Stimulated activated CD8-positive, alpha-beta memory T cell treated with anti-CD3 and anti-CD28 coated beads, Interleukin-2, amount 100 ng/mL, for 48 hours (primary cell): Measurements from ENCODE around the gene GALNT9.
"Not testable (repeated sequence)": the region's sequence is repeated elsewhere in the genome, so short reads cannot be mapped to it uniquely, and the experiment has no call there.

Source experiments
- DNase-seq, 2 donors: peaks; one replicate each; pipeline ENCODE4 v3.0.0-alpha.2; 2020; ENCODE audit warnings: low read depth in 2 of 2

Gene GALNT9

DNA sequence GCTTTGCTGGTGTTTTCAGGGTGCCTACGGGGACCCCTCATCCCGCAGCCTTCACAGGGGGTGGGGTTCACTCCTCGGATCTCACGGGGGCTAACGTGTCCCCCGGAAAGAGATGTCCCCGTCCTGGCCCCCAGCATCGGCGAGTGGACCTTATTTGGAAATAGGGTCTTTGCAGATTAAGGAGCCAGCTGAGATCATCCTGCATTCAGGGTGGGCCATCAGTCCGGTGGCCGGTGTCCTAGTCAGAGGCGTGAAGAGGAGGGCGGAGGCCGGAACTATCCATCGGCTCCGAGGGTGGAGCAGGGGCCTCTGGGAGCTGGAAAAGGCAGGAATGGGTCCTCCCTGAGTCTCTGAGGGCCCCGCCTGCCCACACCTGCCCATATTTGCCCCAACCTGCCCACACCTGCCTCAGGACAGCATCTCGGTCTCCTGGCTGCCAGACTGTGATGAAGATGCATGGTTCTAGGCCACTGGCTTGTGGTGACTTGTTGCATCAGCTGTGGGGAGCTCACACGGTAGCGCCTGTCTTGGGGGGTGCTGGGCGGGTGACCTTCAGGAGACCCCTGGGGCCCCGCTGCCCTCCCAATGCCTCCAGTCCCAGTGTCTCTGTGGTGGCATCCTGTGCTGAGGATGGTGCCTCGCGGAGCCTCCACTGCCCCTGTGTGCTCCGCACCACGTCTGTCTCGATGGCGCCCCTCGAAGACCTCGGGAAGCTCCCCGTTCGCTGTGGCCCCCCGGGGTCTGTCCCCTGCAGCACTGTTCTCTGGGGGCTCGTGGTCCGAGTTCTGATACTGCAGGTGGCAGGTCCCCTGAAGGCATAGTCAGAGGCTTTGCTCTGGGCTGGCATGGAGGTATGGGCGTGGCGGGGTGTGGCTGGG is 170.5 kb downstream of the GALNT9 start:
- no peak for DNase-seq

GRCh38 chr12:132157733-132158409 is 171.5 kb downstream of the GALNT9 start:
- no peak for DNase-seq

DNA sequence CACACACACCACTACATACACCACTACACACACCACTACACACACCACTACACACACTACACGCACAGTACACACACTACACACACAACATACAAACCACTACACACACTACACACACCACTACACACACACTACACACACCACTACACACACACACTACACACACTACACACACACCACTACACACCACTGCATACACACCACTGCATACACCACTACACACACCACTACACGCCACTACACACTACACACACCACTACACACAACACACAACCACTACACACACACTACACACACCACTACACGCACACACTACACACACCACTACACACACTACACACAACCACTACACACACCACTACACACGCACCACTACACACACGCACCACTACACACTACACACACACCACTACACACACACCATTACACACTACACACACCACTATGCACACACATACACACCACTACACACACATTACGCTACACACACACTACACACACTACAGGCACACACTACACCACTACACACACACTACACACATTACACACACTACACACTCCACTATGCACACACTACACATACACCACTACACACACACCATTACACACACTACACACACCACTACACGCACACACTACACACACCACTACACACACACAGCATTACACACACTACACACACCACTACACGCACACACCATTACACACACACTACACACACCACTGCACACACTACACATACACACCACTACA is 172.6 kb downstream of the GALNT9 start:
- DNase-seq, result no peak

DNA sequence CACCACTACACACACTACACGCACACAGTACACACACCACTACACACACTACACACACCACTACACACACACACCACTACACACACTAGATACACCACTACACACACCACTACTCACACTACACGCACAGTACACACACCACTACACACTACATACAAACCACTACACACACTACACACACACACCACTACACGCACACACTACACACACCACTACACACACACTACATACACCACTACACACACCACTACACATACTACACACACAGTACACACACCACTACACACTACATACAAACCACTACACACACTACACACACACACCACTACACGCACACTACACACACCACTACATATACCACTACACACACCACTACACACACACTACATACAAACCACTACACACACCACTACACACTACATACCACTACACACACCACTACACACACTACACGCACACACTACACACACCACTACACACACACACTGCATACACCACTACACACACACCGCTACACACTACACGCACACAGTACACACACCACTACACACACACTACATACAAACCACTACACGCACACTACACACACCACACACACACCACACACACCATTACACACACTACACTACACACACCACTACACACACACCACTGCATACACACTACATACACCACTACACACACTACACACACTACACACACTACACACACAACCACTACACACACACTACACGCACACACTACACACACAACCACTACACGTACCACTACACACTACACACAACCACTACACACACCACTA is 173.4 kb downstream of the GALNT9 start:
- DNase-seq, result no peak

DNA sequence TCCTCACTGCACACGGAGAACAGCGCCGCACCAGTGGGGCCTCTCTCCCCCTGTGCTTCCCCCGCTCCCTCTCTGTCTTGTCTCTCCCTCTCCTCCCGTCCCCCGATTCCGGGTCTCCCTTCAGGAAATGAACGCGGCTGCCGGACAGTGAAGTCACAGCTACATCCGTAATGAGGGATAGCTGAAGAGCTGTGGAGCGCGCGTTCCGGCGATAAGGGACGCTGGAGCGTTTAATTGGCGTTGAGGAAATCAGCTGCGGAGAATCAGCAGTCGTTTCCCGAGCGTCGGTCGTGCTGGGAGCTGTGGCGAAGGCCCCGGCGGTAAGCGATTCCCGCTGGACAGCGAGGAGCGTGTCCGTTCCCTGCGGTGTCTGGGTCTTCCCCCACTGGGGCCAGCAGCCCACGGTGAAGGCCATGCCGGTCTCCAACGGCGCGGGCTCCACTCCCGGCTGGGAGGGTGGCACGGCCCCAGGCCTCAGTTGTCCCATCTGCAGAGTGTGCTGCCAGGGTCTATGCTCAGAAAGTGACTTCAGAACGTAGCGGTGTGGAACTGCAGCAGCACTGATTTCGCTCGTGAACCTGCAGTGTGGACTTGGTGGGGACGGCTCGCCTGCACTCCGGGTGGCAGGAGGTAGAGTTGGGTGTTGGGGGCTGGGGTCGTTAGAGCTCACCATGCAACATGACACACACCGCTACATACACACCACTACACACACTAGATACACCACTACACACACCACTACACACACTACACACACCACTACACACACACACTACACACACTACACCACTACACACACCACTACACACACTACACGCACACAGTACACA is 174.2 kb downstream of the GALNT9 start:
- DNase-seq, result no peak

DNA sequence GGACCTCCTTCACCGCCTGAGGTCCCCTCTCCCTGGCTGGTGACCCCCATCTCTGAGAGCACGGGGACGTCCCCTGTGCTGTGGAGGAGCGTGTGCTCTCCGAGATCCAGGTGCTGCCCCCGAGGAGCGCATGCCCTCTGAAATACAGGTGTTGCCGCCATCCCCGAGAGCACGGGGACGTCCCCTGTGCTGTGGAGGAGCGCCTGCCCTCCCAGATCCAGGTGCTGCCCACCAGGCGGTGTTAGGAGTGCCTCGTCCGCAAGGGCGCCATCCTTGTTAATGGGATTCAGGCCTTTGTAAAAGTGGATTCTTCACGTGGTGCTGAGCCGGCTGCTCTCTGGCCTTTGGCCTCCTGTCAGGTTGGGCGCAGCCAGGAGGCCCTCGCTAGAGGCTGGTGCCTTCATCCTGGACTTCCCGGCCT is 175.0 kb downstream of the GALNT9 start:
- no peak for DNase-seq

DNA sequence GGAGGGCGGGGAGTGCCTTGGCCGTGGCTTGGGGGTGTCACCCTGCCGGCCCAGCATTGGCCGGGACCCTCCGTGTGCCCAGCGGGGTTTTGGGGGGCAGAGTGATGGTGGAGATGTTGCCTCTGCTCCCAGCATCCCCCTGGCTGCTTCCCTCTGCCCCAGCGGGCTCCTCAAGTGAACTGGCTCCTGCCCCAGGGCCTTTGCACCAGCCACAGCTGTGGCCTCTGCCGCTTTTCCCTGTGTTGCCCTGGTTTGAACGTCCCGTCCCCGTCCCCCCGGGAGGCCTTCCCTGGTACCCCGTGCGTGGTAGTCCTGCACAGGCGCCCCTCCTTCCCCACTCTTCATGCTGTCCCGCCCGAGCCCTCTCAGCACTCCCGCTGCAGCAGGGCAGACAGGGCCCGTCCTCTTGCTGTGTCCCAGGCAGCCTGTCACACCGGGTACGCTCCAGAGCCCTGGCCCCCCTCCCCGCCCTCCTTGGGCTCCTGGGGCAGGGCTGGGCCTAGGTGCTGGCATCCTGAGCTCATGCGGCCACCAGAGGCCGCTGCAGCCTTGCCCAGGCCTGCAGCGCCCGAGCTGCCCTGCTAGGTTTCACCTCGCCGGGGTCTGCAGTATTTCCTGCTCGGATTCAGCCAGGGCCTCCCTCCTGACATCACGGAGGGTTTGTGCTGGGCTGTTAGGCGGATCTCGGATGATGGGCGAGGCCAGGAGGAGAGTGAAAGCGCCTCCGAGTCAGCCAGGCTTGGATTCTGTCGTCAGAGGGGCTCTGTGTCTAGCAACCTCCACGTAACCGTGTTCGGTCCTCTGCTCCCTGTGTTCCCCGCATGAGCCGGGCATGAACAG is 175.7 kb downstream of the GALNT9 start:
- peak; percentile 45 to 46 for DNase-seq

DNA sequence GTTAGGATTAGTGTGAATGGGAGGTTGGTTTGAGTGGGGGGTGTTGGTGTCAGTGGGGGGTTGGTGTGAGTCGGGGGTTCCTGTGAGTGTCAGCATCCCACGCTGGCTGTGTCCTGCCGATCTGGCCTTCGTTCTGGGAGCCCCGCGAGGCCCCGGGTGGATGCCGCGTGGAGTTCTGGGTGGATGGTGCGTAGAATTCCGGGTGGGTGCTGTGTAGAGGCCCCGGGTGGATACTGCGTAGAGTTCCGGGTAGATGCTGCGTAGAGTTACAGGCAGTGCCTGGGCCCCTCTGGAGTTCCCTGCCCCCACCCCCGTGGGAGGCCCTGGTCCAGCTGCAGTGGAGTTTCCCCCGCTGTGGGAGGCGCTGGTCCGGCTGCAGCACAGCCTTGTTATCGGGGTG is 176.4 kb downstream of the GALNT9 start:
- DNase-seq, result no peak

GRCh38 chr12:132152411-132152821 is 177.0 kb downstream of the GALNT9 start:
- DNase-seq, result no peak

DNA sequence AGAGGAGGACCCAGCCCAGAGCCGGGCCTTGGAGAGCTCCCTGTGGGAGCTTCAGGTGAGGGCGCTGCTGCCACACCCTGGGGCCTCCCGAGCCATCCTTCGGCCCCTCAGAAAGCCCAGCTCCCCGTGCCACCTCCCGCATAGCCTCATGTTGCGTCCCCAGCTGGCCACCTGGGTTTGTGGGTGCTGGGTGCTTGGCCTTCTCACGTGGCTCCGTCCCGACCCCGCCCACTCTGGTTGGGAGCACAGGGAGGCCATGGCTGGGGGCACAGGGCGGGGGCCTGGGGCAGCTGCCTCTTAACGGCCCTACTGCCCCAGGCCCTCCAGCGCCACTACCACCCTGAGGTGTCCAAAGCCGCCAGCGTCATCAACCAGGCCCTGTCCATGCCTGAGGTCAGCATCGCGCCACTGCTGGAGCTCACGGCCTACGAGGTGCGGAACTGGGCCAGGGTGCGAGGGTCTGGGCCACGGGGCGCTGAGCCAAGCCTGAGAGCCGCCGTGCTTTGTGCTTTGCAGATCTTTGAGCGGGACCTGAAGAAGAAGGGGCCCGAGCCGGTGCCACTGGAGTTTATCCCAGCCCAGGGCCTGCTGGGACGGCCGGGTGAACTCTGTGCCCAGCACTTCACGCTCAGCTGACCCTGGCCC is 177.5 kb downstream of the GALNT9 start:
- no peak for DNase-seq

DNA sequence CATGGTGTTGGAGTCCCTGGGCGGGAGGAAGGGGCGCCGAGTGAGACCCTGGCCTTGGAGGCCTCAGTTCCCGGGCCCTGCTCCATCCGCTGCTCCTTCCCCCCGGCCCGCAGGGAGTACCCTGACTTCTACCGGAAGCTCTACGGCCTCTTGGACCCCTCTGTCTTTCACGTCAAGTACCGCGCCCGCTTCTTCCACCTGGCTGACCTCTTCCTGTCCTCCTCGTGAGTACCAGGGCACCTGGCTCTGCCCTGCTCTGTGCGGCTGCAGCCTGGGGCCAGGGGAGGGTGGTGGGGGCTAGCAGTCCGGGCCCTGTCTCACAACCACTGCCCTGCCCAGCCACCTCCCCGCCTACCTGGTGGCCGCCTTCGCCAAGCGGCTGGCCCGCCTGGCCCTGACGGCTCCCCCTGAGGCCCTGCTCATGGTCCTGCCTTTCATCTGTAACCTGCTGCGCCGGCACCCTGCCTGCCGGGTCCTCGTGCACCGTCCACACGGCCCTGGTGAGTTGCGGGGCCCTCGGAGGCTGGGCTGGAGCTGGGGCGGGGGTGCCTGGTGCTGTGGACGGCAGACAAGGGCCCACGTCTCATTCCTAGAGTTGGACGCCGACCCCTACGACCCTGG is 178.1 kb downstream of the GALNT9 start:
- DNase-seq, result no peak

GRCh38 chr12:132150780-132151144 is 178.6 kb downstream of the GALNT9 start:
- no peak for DNase-seq

- not testable (repeated sequence) for DNase-seq
These were observed 179.9 kb downstream of the GALNT9 start for GRCh38 chr12:132149526-132149925.

GRCh38 chr12:132148368-132149045 is 180.9 kb downstream of the GALNT9 start:
- DNase-seq, result no peak

DNA sequence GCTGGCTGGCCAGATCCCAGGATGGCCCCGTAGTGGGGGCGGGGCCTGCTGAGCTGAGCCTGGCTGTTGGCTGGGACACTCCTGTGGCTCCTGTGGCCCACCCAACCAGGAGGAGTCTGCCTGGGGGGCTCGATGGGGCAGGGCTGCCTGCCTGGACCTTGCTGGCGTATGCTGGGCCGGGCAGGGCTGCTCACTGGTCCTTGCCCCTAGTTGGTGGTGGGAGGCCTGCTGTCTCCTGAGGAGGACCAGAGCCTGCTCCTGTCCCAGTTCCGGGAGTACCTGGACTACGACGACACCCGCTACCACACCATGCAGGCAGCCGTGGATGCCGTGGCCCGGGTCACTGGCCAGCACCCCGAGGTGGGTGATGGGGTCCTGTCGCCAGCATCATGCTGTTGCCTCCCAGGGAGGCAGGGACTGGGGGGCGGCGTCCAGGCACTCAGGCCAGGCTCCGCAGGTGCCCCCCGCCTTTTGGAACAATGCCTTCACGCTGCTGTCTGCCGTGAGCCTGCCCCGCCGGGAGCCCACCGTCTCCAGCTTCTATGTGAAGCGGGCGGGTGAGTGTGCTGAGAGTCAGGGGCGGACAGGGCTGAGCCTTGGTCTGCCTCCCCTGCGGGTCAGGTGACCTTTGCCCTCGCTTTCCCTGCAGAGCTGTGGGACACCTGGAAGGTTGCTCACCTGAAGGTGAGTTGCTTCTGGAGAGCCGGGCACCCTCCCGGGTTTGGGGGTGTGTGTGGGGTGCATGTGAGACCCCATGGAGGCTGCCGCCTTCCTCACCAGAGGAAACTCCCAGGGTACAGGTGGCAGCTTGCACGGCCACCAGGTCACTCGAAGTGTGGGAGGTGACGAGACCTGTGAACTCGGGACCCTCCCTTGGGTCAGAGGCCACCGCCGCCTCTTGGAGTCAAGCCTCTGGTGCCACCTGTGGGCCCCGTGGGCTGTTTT is 181.7 kb downstream of the GALNT9 start:
- no peak for DNase-seq

GRCh38 chr12:132146772-132147422 is 182.5 kb downstream of the GALNT9 start:
- DNase-seq, result no peak
